Rectal smooth muscle tissue (tissue), 1 donor: ENCODE results near the gene THAP6.
"Not testable (repeated sequence)": the region's sequence is repeated elsewhere in the genome, so short reads cannot be mapped to it uniquely, and the experiment has no call there.

Source experiments
- H3K27ac ChIP-seq: one replicate; pipeline ENCODE4 v1.7.0; 2013; ENCODE audit warnings: low read depth, low read length, inconsistent platforms
- H3K27me3 ChIP-seq: one replicate; pipeline ENCODE4 v1.7.0; 2013; ENCODE audit warnings: low read length; ENCODE audit not compliant: control insufficient read depth, insufficient read depth
- H3K36me3 ChIP-seq: one replicate; pipeline ENCODE4 v1.7.0; 2013; ENCODE audit warnings: low read length; ENCODE audit not compliant: control insufficient read depth, insufficient read depth
- H3K4me1 ChIP-seq: one replicate; pipeline ENCODE4 v1.7.0; 2013; ENCODE audit warnings: low read length; ENCODE audit not compliant: control insufficient read depth, insufficient read depth
- H3K4me3 ChIP-seq: one replicate; pipeline ENCODE4 v1.7.0; 2013; ENCODE audit warnings: low read length
- H3K9ac ChIP-seq: one replicate; pipeline ENCODE4 v1.7.0; 2013; ENCODE audit warnings: low read length

THAP6 gene

GRCh38 chr4:75505630-75506029 is 8.6 kb upstream of the THAP6 start:
- Histone ChIP-seq H3K27me3 (no peaks in the 10 kb centered on the region), H3K9ac (no peak overlapping the region), H3K36me3 (no peaks in the 10 kb centered on the region), H3K27ac (no peak overlapping the region), H3K4me1 (no peaks in the 10 kb centered on the region), H3K4me3 (no peak overlapping the region)

GRCh38 chr4:75509592-75509991 is 4.7 kb upstream of the THAP6 start:
- not testable (repeated sequence) for H3K9ac ChIP-seq, H3K4me1 ChIP-seq, H3K27ac ChIP-seq, H3K27me3 ChIP-seq, H3K4me3 ChIP-seq, H3K36me3 ChIP-seq

GRCh38 chr4:75511841-75512240 is 2.4 kb upstream of the THAP6 start:
- Histone ChIP-seq H3K27ac (no peak overlapping the region), H3K36me3 (no peaks in the 10 kb centered on the region), H3K4me3 (peak overlapping the region; percentile 34), H3K9ac (no peak overlapping the region), H3K4me1 (peaks cover 4% of the 10 kb centered on the region), H3K27me3 (no peaks in the 10 kb centered on the region)

GRCh38 chr4:75512386-75513211 is 1.7 kb upstream of the THAP6 start:
- H3K27me3 ChIP-seq: no peaks in the 10 kb centered on the region
- H3K36me3 ChIP-seq: no peaks in the 10 kb centered on the region
- H3K9ac ChIP-seq: no peak overlapping the region
- H3K4me3 ChIP-seq: peak overlapping the region; percentile 93
- H3K4me1 ChIP-seq: peaks cover 4% of the 10 kb centered on the region
- peak overlapping the region; percentile 40 for H3K27ac ChIP-seq

- peak overlapping the region; percentile 96 for H3K27ac ChIP-seq
- no peaks in the 10 kb centered on the region for H3K27me3 ChIP-seq
- H3K9ac ChIP-seq: peak overlapping the region; percentile 74
- H3K4me1 ChIP-seq: peaks cover 4% of the 10 kb centered on the region
- peaks cover 3% of the 10 kb centered on the region for H3K36me3 ChIP-seq
- peak overlapping the region; percentile 93 for H3K4me3 ChIP-seq
Measured at GRCh38 chr4:75513526-75514130, 645 bp upstream of the THAP6 start.

GRCh38 chr4:75514949-75515612 is 808 bp downstream of the THAP6 start:
- H3K4me3 ChIP-seq: peak overlapping the region; percentile 93
- peak overlapping the region; percentile 54 for H3K9ac ChIP-seq
- H3K27ac ChIP-seq: peak overlapping the region; percentile 96
- peaks cover 7% of the 10 kb centered on the region for H3K36me3 ChIP-seq
- no peaks in the 10 kb centered on the region for H3K27me3 ChIP-seq
- H3K4me1 ChIP-seq: peaks cover 4% of the 10 kb centered on the region

- Histone ChIP-seq H3K4me1 (peaks cover 4% of the 10 kb centered on the region), H3K27me3 (no peaks in the 10 kb centered on the region), H3K27ac (no peak overlapping the region), H3K36me3 (peaks cover 7% of the 10 kb centered on the region), H3K4me3 (no peak overlapping the region), H3K9ac (no peak overlapping the region)
Measured at GRCh38 chr4:75516144-75516543, 1.9 kb downstream of the THAP6 start.

GRCh38 chr4:75519452-75519851 is 5.2 kb downstream of the THAP6 start:
- H3K9ac ChIP-seq, H3K27ac ChIP-seq, H3K27me3 ChIP-seq, H3K4me1 ChIP-seq, H3K4me3 ChIP-seq: not testable (repeated sequence)
- peaks cover 10% of the 10 kb centered on the region for H3K36me3 ChIP-seq

GRCh38 chr4:75525086-75525485 is 10.8 kb downstream of the THAP6 start:
- Histone ChIP-seq H3K36me3 (peaks cover 19% of the 10 kb centered on the region), H3K27ac (no peak overlapping the region), H3K4me1 (no peaks in the 10 kb centered on the region), H3K4me3 (no peak overlapping the region), H3K9ac (no peak overlapping the region), H3K27me3 (no peaks in the 10 kb centered on the region)

GRCh38 chr4:75525910-75526309 is 11.6 kb downstream of the THAP6 start:
- peaks cover 26% of the 10 kb centered on the region for H3K36me3 ChIP-seq

GRCh38 chr4:75527482-75527881 is 13.2 kb downstream of the THAP6 start:
- peaks cover 26% of the 10 kb centered on the region for H3K36me3 ChIP-seq
- H3K27me3 ChIP-seq: no peaks in the 10 kb centered on the region
- no peak overlapping the region for H3K9ac ChIP-seq
- H3K4me3 ChIP-seq: no peak overlapping the region
- H3K27ac ChIP-seq: no peak overlapping the region
- H3K4me1 ChIP-seq: no peaks in the 10 kb centered on the region

More at GRCh38 chr4:75525910-75526309, 11.6 kb downstream of the THAP6 start:
- no peaks in the 10 kb centered on the region for H3K27me3 ChIP-seq
- H3K4me1 ChIP-seq: no peaks in the 10 kb centered on the region
- H3K9ac ChIP-seq: no peak overlapping the region
- no peak overlapping the region for H3K27ac ChIP-seq
- no peak overlapping the region for H3K4me3 ChIP-seq

- Histone ChIP-seq H3K4me3 (no peak overlapping the region), H3K27ac (no peak overlapping the region), H3K36me3 (peaks cover 21% of the 10 kb centered on the region)
Measured at GRCh38 chr4:75530556-75531322, 16.5 kb downstream of the THAP6 start.

More at GRCh38 chr4:75530556-75531322, 16.5 kb downstream of the THAP6 start:
- H3K27me3 ChIP-seq: no peaks in the 10 kb centered on the region
- H3K9ac ChIP-seq: no peak overlapping the region
- no peaks in the 10 kb centered on the region for H3K4me1 ChIP-seq
